HCT116 (cell line): ENCODE results near the gene UBTD1. TPM values are rescaled to one million over a fixed set of nuclear protein-coding genes. Genes with fewer than 3 reads are reported as not detected.

Experiments
- ATAC-seq: fragments of 200-7000 bp; cut with Tn5 transposase; 2 replicates; pipeline ENCODE4 v1.9.1; 2020; ENCODE audit warnings: mild to moderate bottlenecking, moderate library complexity
- BruUV-seq: library from RNA; stranded (reverse); fragments of 400-500 nt; replicated peaks from 2 replicates; lab custom pipeline; 2021; lab: Mats Ljungman, UMichigan
- CTCF ChIA-PET: fragments of 300-600 bp; sonication (Branson Sonifier 250); formaldehyde crosslinking; loops from one replicate; lab custom pipeline; 2021; ENCODE audit warnings: antibody characterized with exemption; lab: Charles Lee
- POLR2A ChIA-PET: fragments of 300-600, 350-600 bp; sonication (Branson Sonifier 250); formaldehyde crosslinking; loops from one replicate; lab custom pipeline; 2021; ENCODE audit warnings: antibody characterized with exemption; lab: Charles Lee
- RAD21 ChIA-PET, 2 experiments: fragments of 300-600 bp; sonication (Branson Sonifier 250); formaldehyde crosslinking; loops; one replicate each; lab custom pipeline; 2023; ENCODE audit warnings: low total read pairs in 2 of 2; ENCODE audit not compliant: uncharacterized antibody in 2 of 2, unreplicated experiment in 2 of 2, low non-redundant PET in 1 of 2; lab: Charles Lee
- DNase-seq: peaks from one replicate; pipeline ENCODE4 v3.0.0-alpha.2; 2010; ENCODE audit warnings: low read depth, low spot score
- H2AFZ ChIP-seq: fragments of 200-600 bp; shearing (Covaris generic), sonication (generic); 2 replicates; pipeline ENCODE4 v1.6.1; 2017; ENCODE audit warnings: low read depth, mixed run types, mixed read lengths, antibody characterized with exemption, low read length; ENCODE audit not compliant: poor library complexity, severe bottlenecking
- H3K27ac ChIP-seq: 2 replicates; pipeline ENCODE4 v1.5.1; 2012; ENCODE audit warnings: low read depth, low read length
- H3K27me3 ChIP-seq: fragments of 200-600 bp; sonication (generic); 2 replicates; pipeline ENCODE4 v1.6.1; 2016; ENCODE audit warnings: mixed run types, low read length, mixed read lengths; ENCODE audit not compliant: insufficient read depth
- H3K36me3 ChIP-seq, 2 experiments: fragments of 200-500 bp in 1 of 2; fragments of 200-600 bp in 1 of 2; sonication (Bioruptor generic) in 1 of 2; sonication (generic) in 1 of 2; 2 replicates each; pipeline versions ENCODE4 v1.5.1 to v1.6.1; 2014 to 2016; ENCODE audit warnings: low read length in 2 of 2, inconsistent platforms in 1 of 2, mixed read lengths in 1 of 2, mixed run types in 1 of 2; ENCODE audit not compliant: insufficient read depth in 2 of 2, control insufficient read depth in 1 of 2
- H3K4me1 ChIP-seq, 2 experiments: fragments of 200-600 bp in 1 of 2; sonication (generic) in 1 of 2; 2 replicates each; pipeline versions ENCODE4 v1.5.1 to v1.6.1; 2012 to 2017; ENCODE audit warnings: low read length in 2 of 2, inconsistent platforms in 1 of 2, mild to moderate bottlenecking in 1 of 2, mixed read lengths in 1 of 2, mixed run types in 1 of 2, moderate library complexity in 1 of 2; ENCODE audit not compliant: insufficient read depth in 2 of 2, control insufficient read depth in 1 of 2
- H3K4me2 ChIP-seq: fragments of 200-600 bp; sonication (generic); 2 replicates; pipeline ENCODE4 v1.6.1; 2017; ENCODE audit warnings: mixed run types, low read length, mixed read lengths
- H3K4me3 ChIP-seq, 2 experiments: fragments of 200-600 bp in 1 of 2; sonication (generic) in 1 of 2; replicated peaks in 1 of 2; 2 replicates each; pipeline ENCODE4 v1.5.1; 2011 to 2016; ENCODE audit warnings: low read length in 2 of 2, control low read depth in 1 of 2, low read depth in 1 of 2, mild to moderate bottlenecking in 1 of 2, mixed read lengths in 1 of 2, mixed run types in 1 of 2
- H3K79me2 ChIP-seq: fragments of 200-600 bp; sonication (generic); 2 replicates; pipeline ENCODE4 v1.6.1; 2017; ENCODE audit warnings: mild to moderate bottlenecking, mixed run types, low read length, moderate library complexity, mixed read lengths; ENCODE audit not compliant: insufficient read depth
- H3K9ac ChIP-seq: fragments of 200-600 bp; sonication (generic); 2 replicates; pipeline ENCODE4 v1.6.1; 2016; ENCODE audit warnings: low read length, mixed read lengths
- H3K9me2 ChIP-seq: fragments of 200-600 bp; sonication (generic), shearing (Covaris generic); 2 replicates; pipeline ENCODE4 v1.6.1; 2017; ENCODE audit warnings: mixed run types, mild to moderate bottlenecking, moderate library complexity; ENCODE audit not compliant: insufficient read depth
- H3K9me3 ChIP-seq, 2 experiments: fragments of 200-500 bp in 1 of 2; fragments of 200-600 bp in 1 of 2; sonication (Bioruptor generic) in 1 of 2; sonication (generic) in 1 of 2; 2 replicates each; pipeline ENCODE4 v1.6.1; 2014 to 2017; ENCODE audit warnings: low read length in 2 of 2, mixed read lengths in 2 of 2, inconsistent platforms in 1 of 2, low read depth in 1 of 2, mild to moderate bottlenecking in 1 of 2, mixed run types in 1 of 2, moderate library complexity in 1 of 2; ENCODE audit not compliant: control insufficient read depth in 1 of 2, insufficient read depth in 1 of 2
- H4K20me1 ChIP-seq: fragments of 200-600 bp; sonication (generic), shearing (Covaris generic); 2 replicates; pipeline ENCODE4 v1.6.1; 2017; ENCODE audit warnings: mixed run types, mild to moderate bottlenecking, moderate library complexity; ENCODE audit not compliant: insufficient read depth
- CEBPB ChIP-seq: IDR thresholded peaks from 2 replicates; pipeline ENCODE4 v1.6.1; 2012; ENCODE audit warnings: low read depth
- ELF1 ChIP-seq: IDR thresholded peaks from 2 replicates; pipeline ENCODE4 v1.6.1; 2012; ENCODE audit warnings: low read depth, borderline replicate concordance
- YY1 ChIP-seq: IDR thresholded peaks from 2 replicates; pipeline ENCODE4 v1.6.1; 2011; ENCODE audit warnings: low read length, low read depth, moderate library complexity, mild to moderate bottlenecking; ENCODE audit not compliant: insufficient replicate concordance; ENCODE audit errors: extremely low read depth
- ZFX ChIP-seq: fragments of 450-650 bp; IDR thresholded peaks from 2 replicates; pipeline ENCODE4 v1.6.1; 2017
- ZNF274 ChIP-seq: fragments of 200-500 bp; sonication (Bioruptor generic); IDR thresholded peaks from 2 replicates; pipeline ENCODE4 v1.6.1; 2014; ENCODE audit warnings: mild to moderate bottlenecking, low read depth, low read length, inconsistent platforms
- intact Hi-C: fragments of 100-400 bp; cut with micrococcal nuclease; formaldehyde crosslinking; loops from 2 replicates; pipeline ENCODE4 v1.10.0; 2022
- total RNA-seq: library from RNA; stranded (reverse); gene quantifications from one replicate; pipeline ENCODE4 v1.2.1, GENCODE V29; 2021; ENCODE audit not compliant: unreplicated experiment

The UBTD1 gene
- total RNA-seq, 1 experiment from 2014 or later, result 12.8 TPM

- ATAC-seq, result no peak
- Histone ChIP-seq H3K9me3 (no peaks in the 10 kb centered on the region), H3K4me1 (peaks cover 20 to 38% of the 10 kb centered on the region in 2 experiments), H3K4me2 (no peak overlapping the region), H3K9ac (no peak overlapping the region), H4K20me1 (peaks cover 2% of the 10 kb centered on the region; the same call in 1 of the 2 replicates), H2AFZ (no peak overlapping the region), H3K79me2 (0 out of 2 replicates have a peak, but pooled peaks cover 3% of the 10 kb centered on the region), H3K27ac (peak overlapping the region; percentile 68), H3K27me3 (no peaks in the 10 kb centered on the region), H3K36me3 (peaks cover 53 to 71% of the 10 kb centered on the region in 2 experiments), H3K4me3 (no peak overlapping the region), H3K9me2 (no peaks in the 10 kb centered on the region)
- intact Hi-C loops, result loop anchor here (5.0 kb wide), 1 partner anchor 392 kb away; no protein-coding TSS in a partner anchor
- BruUV-seq, result no TSS peak
- ChIA-PET POLR2A (interaction anchor here (1.2 kb wide), 1 partner anchor 153 kb away, joined by 3 read pairs; no protein-coding TSS in a partner anchor), CTCF (interaction anchor here (0.7 to 1.0 kb wide), 5 partner anchors 10 to 152 kb away, joined by 3 to 5 read pairs (median 3); no protein-coding TSS in a partner anchor), RAD21 (interaction anchor here (0.7 to 1.2 kb wide), 2 partner anchors 88 to 89 kb away, joined by 3 to 4 read pairs; no protein-coding TSS in a partner anchor)
- DNase-seq, result no peak
- TF ChIP-seq ZFX (no peak), CEBPB (peak; percentile 4; the same call in 1 of the 2 replicates)
Measured at GRCh38 chr10:97464226-97464625, 34.5 kb upstream of the UBTD1 start.

GRCh38 chr10:97465982-97466381, 32.7 kb upstream of the UBTD1 start:
- H3K9me2 ChIP-seq, result no peaks in the 10 kb centered on the region
- POLR2A ChIA-PET, result no interaction called here
- H3K27me3 ChIP-seq, result no peaks in the 10 kb centered on the region
- peaks cover 20 to 40% of the 10 kb centered on the region in 2 experiments for H3K4me1 ChIP-seq
- BruUV-seq, result no TSS peak
- H3K9me3 ChIP-seq, result no peaks in the 10 kb centered on the region
- TF ChIP-seq YY1 (no peak), ELF1 (no peak), ZNF274 (no peak)
- TF ChIP-seq, all 23 proteins: peak for 0
- ChIA-PET CTCF (interaction anchor here (1.2 to 2.2 kb wide), 3 partner anchors 9 to 235 kb away, joined by 3 to 8 read pairs (median 5); no protein-coding TSS in a partner anchor), RAD21 (interaction anchor here in 1 of 2 experiments (1.2 kb wide), 1 partner anchor 144 kb away, joined by 3 read pairs; no protein-coding TSS in a partner anchor)
- Histone ChIP-seq H4K20me1 (peaks cover 2% of the 10 kb centered on the region; the same call in 1 of the 2 replicates), H3K4me2 (peak overlapping the region; percentile 61; the same call in 1 of the 2 replicates), H3K27ac (no peak overlapping the region), H2AFZ (no peak overlapping the region), H3K36me3 (peaks cover 47 to 70% of the 10 kb centered on the region in 2 experiments), H3K79me2 (0 out of 2 replicates have a peak, but pooled peaks cover 3% of the 10 kb centered on the region), H3K9ac (no peak overlapping the region), H3K4me3 (no peak overlapping the region)
- intact Hi-C loops, result no loop called here
- no peak for DNase-seq
- ATAC-seq, result no peak
